ENCODE results near the gene FRAS1. TPM values are rescaled to one million over a fixed set of nuclear protein-coding genes. Genes with fewer than 3 reads are reported as not detected.

Gene FRAS1
- total and polyA plus RNA-seq, 9 of the 15 experiments (the other 6 are each of a cell fraction or from before 2014, with no cell fraction given) = under 0.01 to 0.11 (median 0.04) TPM; not detected in 2

DNA sequence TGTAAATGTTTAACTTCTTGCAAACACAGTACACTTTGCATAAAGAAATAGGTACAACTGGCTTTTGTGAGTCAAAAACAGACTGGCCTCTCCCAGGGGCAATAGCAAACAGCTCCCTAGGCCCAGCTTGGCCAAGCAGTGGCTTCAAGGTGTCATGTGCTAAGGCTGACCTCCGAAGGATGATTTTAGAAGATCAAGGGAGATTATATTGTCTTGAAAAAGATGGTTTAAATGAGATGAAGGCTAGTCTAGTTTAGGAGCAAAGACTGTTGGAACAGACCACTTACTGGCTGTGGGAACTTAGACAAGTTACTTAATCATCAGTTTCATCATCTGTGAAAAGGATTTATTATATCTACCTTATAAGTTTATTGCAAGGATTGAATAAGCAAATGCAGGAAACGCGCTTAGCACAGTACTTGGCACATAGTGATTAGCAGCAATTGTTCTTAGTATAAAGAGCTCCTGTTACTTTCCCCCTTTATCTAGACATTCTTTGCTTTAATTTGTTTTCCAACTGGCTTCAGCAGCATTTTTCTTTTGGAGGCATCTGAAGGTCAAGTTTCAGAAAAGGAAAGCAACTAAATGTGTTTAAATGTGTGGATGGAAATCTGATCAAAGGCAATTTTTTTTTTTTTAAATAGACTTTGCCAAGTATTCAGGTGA lies 511.6 kb downstream of the FRAS1 start:
- no peak overlapping the region for H3K4me3 ChIP-seq
- ATAC-seq (no peak), DNase-seq (ENCODE audit: extremely low read depth in 1 of 4, low spot score in 3 of 4) (no peak), FAIRE-seq (no peak)
- intact Hi-C loops (cut with micrococcal nuclease) (no loop called here), in situ Hi-C loops (cut with MboI) (no loop called here)
- H3K27me3 ChIP-seq (ENCODE audit: control insufficient read depth in 2 of 2, insufficient read depth in 2 of 2, low read length in 2 of 2) = no peaks in the 10 kb centered on the region
- ChIA-PET POLR2A (interaction anchor here (0.6 to 1.0 kb wide), 2 partner anchors 11 to 447 kb away, joined by 3 to 5 read pairs; no protein-coding TSS in a partner anchor), CTCF (ENCODE audit: low intra/inter-chr PET ratio) (no interaction called here)
- no peaks in the 10 kb centered on the region for H3K36me3 ChIP-seq (ENCODE audit: control insufficient read depth, insufficient read depth, low read length)
- H3K27ac ChIP-seq (ENCODE audit: extremely low read depth, low read depth, low read length) = no peak overlapping the region
- no TSS peak for BruUV-seq (replicated peaks)
- H4K20me1 ChIP-seq (replicated peaks; ENCODE audit: control insufficient read depth, insufficient read depth, low read length) = no peaks in the 10 kb centered on the region
- WGBS (ENCODE audit: insufficient coverage, low coverage, missing lambda C conversion rate) = 51% methylated on average over 3 of the region's 3 CpGs
- H2AFZ ChIP-seq (ENCODE audit: low read depth, low read length) = no peak overlapping the region
- H3K4me1 ChIP-seq (replicated peaks in 1 of 2; ENCODE audit: control insufficient read depth in 2 of 2, insufficient read depth in 2 of 2, low read length in 2 of 2) = peaks cover 0 to 4% of the 10 kb centered on the region in 2 experiments; a peak in 2 of 5 replicates
- H3K9ac ChIP-seq (ENCODE audit: insufficient read depth in 1 of 2, low read depth in 2 of 2, low read length in 2 of 2) = no peak overlapping the region
- H3K9me1 ChIP-seq (ENCODE audit: control insufficient read depth, insufficient read depth, low read length) = no peaks in the 10 kb centered on the region
- H3K79me2 ChIP-seq (ENCODE audit: control insufficient read depth, insufficient read depth, low read length) = no peaks in the 10 kb centered on the region
- no peak overlapping the region for H3K4me2 ChIP-seq (ENCODE audit: insufficient read depth, low read length)
- no peaks in the 10 kb centered on the region for H3K9me3 ChIP-seq (replicated peaks; ENCODE audit: control insufficient read depth, insufficient read depth, low read depth, low read length)
- TF ChIP-seq ZBTB8A (IDR thresholded peaks at IDR 0.05; ENCODE audit: partially characterized antibody) (no peak), ZFP36 (IDR thresholded peaks at IDR 0.05; ENCODE audit: low read depth, low read length, partially characterized antibody) (no peak), LCOR (CRISPR knock-in tag; IDR thresholded peaks at IDR 0.05) (no peak), ETS2 (tag; IDR thresholded peaks at IDR 0.05; ENCODE audit: borderline replicate concordance, poor library complexity, severe bottlenecking) (no peak), NONO (IDR thresholded peaks at IDR 0.05; ENCODE audit: low read depth in 2 of 2, low read length in 1 of 2) (no peak), SNRNP70 (optimal IDR thresholded peaks at IDR 0.05; ENCODE audit: low read depth, low read length) (no peak), PTTG1 (tag; IDR thresholded peaks at IDR 0.05; ENCODE audit: low read depth) (no peak), XRCC4 (IDR thresholded peaks at IDR 0.05; ENCODE audit: extremely low read depth, insufficient read depth, insufficient read length) (no peak), ELF2 (CRISPR knock-in tag; IDR thresholded peaks at IDR 0.05) (no peak)
- TF ChIP-seq, protein P1, sequence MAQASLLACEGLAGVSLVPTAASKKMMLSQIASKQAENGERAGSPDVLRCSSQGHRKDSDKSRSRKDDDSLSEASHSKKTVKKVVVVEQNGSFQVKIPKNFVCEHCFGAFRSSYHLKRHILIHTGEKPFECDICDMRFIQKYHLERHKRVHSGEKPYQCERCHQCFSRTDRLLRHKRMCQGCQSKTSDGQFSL (CRISPR knock-in tag; IDR thresholded peaks at IDR 0.05) = no peak
- TF ChIP-seq, protein P1 (tag; IDR thresholded peaks at IDR 0.05) = no peak
- TF ChIP-seq, protein P2, sequence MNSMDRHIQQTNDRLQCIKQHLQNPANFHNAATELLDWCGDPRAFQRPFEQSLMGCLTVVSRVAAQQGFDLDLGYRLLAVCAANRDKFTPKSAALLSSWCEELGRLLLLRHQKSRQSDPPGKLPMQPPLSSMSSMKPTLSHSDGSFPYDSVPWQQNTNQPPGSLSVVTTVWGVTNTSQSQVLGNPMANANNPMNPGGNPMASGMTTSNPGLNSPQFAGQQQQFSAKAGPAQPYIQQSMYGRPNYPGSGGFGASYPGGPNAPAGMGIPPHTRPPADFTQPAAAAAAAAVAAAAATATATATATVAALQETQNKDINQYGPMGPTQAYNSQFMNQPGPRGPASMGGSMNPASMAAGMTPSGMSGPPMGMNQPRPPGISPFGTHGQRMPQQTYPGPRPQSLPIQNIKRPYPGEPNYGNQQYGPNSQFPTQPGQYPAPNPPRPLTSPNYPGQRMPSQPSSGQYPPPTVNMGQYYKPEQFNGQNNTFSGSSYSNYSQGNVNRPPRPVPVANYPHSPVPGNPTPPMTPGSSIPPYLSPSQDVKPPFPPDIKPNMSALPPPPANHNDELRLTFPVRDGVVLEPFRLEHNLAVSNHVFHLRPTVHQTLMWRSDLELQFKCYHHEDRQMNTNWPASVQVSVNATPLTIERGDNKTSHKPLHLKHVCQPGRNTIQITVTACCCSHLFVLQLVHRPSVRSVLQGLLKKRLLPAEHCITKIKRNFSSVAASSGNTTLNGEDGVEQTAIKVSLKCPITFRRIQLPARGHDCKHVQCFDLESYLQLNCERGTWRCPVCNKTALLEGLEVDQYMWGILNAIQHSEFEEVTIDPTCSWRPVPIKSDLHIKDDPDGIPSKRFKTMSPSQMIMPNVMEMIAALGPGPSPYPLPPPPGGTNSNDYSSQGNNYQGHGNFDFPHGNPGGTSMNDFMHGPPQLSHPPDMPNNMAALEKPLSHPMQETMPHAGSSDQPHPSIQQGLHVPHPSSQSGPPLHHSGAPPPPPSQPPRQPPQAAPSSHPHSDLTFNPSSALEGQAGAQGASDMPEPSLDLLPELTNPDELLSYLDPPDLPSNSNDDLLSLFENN (IDR thresholded peaks at IDR 0.05; ENCODE audit: low read depth in 2 of 2, low read length in 2 of 2) = no peak
- TF ChIP-seq, protein P3, sequence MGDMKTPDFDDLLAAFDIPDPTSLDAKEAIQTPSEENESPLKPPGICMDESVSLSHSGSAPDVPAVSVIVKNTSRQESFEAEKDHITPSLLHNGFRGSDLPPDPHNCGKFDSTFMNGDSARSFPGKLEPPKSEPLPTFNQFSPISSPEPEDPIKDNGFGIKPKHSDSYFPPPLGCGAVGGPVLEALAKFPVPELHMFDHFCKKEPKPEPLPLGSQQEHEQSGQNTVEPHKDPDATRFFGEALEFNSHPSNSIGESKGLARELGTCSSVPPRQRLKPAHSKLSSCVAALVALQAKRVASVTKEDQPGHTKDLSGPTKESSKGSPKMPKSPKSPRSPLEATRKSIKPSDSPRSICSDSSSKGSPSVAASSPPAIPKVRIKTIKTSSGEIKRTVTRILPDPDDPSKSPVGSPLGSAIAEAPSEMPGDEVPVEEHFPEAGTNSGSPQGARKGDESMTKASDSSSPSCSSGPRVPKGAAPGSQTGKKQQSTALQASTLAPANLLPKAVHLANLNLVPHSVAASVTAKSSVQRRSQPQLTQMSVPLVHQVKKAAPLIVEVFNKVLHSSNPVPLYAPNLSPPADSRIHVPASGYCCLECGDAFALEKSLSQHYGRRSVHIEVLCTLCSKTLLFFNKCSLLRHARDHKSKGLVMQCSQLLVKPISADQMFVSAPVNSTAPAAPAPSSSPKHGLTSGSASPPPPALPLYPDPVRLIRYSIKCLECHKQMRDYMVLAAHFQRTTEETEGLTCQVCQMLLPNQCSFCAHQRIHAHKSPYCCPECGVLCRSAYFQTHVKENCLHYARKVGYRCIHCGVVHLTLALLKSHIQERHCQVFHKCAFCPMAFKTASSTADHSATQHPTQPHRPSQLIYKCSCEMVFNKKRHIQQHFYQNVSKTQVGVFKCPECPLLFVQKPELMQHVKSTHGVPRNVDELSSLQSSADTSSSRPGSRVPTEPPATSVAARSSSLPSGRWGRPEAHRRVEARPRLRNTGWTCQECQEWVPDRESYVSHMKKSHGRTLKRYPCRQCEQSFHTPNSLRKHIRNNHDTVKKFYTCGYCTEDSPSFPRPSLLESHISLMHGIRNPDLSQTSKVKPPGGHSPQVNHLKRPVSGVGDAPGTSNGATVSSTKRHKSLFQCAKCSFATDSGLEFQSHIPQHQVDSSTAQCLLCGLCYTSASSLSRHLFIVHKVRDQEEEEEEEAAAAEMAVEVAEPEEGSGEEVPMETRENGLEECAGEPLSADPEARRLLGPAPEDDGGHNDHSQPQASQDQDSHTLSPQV (IDR thresholded peaks at IDR 0.05) = no peak
